Activated CD4-positive, alpha-beta T cell treated with anti-CD3 and anti-CD28 coated beads, Interleukin-2, amount 50 U/mL, for 4 hours (primary cell): Measurements from ENCODE around the gene OR10H1.

Source experiments
- DNase-seq, 2 experiments: peaks; one replicate each; pipeline ENCODE4 v3.0.0-alpha.2; 2020

Gene OR10H1

GRCh38 chr19:15769586-15769985, 45.9 kb downstream of the OR10H1 start:
- DNase-seq: no peak

GRCh38 chr19:15759962-15760565, 55.4 kb downstream of the OR10H1 start:
- no peak for DNase-seq

GRCh38 chr19:15758379-15758778, 57.1 kb downstream of the OR10H1 start:
- DNase-seq: no peak
